KBM-7 (cell line): ENCODE measurements around the gene LAMA1.
"Not testable (repeated sequence)": the region's sequence is repeated elsewhere in the genome, so short reads cannot be mapped to it uniquely, and the experiment has no call there.

Source experiments
- DNase-seq: peaks from one replicate; pipeline ENCODE4 v3.0.0-alpha.2; 2015
- in situ Hi-C: fragments of 300-500 bp; cut with MboI; formaldehyde crosslinking; loops from 2 replicates; pipeline ENCODE4 v1.14.3; 2020; ENCODE audit warnings: low sequenced_read_pairs, low pct_unique_long_range_greater_than_20kb, mixed read lengths

LAMA1 gene, protein sequence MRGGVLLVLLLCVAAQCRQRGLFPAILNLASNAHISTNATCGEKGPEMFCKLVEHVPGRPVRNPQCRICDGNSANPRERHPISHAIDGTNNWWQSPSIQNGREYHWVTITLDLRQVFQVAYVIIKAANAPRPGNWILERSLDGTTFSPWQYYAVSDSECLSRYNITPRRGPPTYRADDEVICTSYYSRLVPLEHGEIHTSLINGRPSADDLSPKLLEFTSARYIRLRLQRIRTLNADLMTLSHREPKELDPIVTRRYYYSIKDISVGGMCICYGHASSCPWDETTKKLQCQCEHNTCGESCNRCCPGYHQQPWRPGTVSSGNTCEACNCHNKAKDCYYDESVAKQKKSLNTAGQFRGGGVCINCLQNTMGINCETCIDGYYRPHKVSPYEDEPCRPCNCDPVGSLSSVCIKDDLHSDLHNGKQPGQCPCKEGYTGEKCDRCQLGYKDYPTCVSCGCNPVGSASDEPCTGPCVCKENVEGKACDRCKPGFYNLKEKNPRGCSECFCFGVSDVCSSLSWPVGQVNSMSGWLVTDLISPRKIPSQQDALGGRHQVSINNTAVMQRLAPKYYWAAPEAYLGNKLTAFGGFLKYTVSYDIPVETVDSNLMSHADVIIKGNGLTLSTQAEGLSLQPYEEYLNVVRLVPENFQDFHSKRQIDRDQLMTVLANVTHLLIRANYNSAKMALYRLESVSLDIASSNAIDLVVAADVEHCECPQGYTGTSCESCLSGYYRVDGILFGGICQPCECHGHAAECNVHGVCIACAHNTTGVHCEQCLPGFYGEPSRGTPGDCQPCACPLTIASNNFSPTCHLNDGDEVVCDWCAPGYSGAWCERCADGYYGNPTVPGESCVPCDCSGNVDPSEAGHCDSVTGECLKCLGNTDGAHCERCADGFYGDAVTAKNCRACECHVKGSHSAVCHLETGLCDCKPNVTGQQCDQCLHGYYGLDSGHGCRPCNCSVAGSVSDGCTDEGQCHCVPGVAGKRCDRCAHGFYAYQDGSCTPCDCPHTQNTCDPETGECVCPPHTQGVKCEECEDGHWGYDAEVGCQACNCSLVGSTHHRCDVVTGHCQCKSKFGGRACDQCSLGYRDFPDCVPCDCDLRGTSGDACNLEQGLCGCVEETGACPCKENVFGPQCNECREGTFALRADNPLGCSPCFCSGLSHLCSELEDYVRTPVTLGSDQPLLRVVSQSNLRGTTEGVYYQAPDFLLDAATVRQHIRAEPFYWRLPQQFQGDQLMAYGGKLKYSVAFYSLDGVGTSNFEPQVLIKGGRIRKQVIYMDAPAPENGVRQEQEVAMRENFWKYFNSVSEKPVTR (N-terminal part only)

GRCh38 chr18:7117390-7118355 is at the start of gene LAMA1:
TSS of gene LAMA1 (minus strand) at chr18:7117797. CDS start at chr18:7117720, 77 bp downstream.
- no peak for DNase-seq
- in situ Hi-C loops = no loop called here

DNA sequence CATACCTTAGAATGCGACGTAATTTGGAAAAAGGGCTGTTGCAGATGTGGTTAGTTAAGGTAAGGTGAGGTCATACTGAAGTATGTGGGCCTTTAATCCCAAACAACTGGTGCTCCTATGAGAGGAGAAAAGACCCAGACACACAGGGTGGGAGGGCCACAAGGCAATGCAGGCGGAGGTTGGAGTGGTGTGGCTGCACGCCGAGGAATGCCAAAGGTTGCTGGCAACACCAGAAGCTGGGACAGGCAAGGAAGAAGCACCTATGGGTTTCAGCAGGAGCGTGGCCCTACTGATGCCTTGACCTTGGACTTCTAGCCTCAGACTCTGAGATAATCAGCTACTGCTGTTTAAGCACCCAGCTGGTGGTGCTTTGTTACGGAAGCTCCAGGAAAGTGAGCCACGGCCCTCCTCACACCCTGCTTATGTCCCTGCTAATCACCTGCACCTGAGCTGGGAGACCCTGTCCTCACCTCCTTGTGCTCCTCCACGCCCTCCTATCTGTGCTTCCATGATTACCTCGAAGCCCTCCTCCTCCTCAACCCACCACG is 48.3 kb upstream of the LAMA1 start:
- in situ Hi-C loops = loop anchor here (10.0 kb wide), 1 partner anchor 241 kb away; no protein-coding TSS in a partner anchor
- no peak for DNase-seq

GRCh38 chr18:7164323-7165004 is 46.9 kb upstream of the LAMA1 start:
- in situ Hi-C loops = loop anchor here (10.0 kb wide), 1 partner anchor 240 kb away; no protein-coding TSS in a partner anchor
- DNase-seq = no peak

GRCh38 chr18:7158216-7158615 is 40.6 kb upstream of the LAMA1 start:
- in situ Hi-C loops = no loop called here

GRCh38 chr18:7157760-7158159 is 40.2 kb upstream of the LAMA1 start:
- in situ Hi-C loops = no loop called here
- DNase-seq = no peak

More at GRCh38 chr18:7158216-7158615, 40.6 kb upstream of the LAMA1 start:
- no peak for DNase-seq

DNA sequence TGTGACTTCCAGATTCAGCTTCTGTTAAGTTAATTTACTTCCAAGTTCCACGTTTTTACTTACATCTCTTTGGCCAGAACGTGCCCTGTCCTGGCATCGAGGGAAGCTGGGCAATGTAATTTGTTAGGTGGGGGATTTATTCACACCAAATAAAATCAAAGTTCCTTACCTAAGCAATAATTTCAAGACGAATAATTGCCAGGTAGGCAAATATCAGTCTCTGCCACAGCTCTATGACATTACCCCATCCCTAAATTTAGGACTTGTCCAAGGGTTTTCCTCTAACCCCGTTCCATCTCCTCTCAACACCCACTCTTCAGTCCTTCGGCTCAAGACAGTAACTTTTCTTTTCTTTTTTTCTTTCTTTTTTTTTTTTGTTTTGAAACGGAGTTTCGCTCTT is 38.3 kb upstream of the LAMA1 start:
- no peak for DNase-seq
- in situ Hi-C loops = no loop called here

DNA sequence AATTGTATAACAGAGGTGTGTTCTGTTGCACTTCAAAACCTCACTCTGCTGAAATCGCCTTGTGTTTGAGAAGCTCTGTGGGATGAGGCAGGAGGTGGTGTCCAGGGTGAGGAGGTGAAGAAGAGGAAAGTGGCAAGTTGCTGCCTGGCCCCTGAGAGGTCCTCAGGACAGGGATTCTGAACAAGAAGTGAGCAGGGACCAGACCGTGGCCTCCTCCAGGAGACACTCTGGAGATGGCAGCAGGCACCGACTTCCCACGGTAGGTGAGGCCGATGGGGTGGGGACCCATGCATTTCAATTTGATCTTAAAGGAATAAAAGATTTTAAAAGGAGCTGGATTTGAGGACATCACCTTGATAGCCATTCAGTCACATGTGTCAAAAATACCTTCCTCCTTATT is 37.5 kb upstream of the LAMA1 start:
- DNase-seq = no peak
- in situ Hi-C loops = no loop called here

- in situ Hi-C loops = no loop called here
- DNase-seq = no peak
Observed at GRCh38 chr18:7152440-7152839, 34.8 kb upstream of the LAMA1 start.

DNA sequence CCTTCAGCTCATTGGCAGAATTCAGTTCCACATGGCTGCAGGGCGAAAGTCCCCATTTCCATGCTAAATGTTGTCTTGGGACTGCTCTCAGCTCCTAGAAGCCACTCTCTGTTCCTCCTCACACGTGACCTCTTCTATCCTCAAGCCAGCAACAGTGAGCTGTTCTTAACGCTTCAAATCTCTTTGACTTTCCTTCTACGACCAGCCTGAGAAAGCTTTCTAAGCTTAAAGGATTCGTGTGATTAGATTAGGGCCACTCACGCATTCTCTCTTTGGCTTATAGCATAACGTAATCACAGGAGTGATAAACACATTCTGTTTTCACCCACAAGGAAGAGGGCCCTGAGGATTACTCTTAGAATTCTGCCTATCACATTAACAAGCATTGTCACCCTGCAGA is 29.8 kb upstream of the LAMA1 start:
- in situ Hi-C loops = no loop called here

DNA sequence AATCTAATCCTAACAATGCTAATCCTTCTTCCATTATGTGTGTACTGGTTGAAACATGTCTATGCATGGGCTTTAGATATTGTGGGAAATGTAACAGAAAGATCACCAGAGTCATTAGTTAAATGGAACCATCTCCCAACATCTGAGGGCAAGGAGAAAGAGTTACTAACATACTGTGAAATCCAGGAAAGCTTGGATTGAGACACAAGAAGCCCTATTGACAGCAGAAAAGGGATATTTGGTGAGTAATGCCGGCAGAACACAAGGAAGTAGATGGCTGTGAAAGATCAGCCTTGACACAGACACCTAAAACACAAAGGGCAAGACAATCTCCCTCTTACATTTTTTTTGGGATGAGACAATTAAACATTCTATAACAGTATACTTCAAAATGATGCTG is 28.5 kb upstream of the LAMA1 start:
- in situ Hi-C loops = no loop called here

More for the DNA sequence above, 29.8 kb upstream of the LAMA1 start:
- DNase-seq = no peak

GRCh38 chr18:7144921-7145320 is 27.3 kb upstream of the LAMA1 start:
- DNase-seq, in situ Hi-C loops: not testable (repeated sequence)

More for the DNA sequence above, 28.5 kb upstream of the LAMA1 start:
- no peak for DNase-seq

GRCh38 chr18:7141287-7141686 is 23.7 kb upstream of the LAMA1 start:
- in situ Hi-C loops = no loop called here
- DNase-seq = no peak

DNA sequence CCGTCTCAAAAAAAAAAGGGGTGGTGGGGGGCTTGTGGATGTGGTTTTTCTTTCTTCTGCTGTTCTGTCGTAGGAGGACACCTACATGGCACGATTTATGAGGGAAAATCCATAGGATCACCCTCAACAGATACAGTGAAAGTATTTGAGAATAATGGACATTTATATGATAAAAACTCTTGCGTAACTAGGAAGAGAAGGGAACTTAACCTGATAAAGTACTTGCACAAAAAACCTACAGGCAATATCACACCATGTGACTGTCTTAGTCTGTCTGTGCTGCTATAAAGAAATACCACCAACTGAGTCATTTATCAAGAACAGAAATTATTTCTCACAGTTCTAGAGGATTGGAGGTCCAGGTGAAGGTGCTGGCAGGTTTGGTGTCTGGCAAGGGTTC is 21.8 kb upstream of the LAMA1 start:
- DNase-seq = no peak
- in situ Hi-C loops = no loop called here

- no peak for DNase-seq
- in situ Hi-C loops = no loop called here
Observed at GRCh38 chr18:7133181-7133580, 15.6 kb upstream of the LAMA1 start.

GRCh38 chr18:7132356-7133150 is 15.0 kb upstream of the LAMA1 start:
- in situ Hi-C loops = no loop called here
- DNase-seq = no peak

DNA sequence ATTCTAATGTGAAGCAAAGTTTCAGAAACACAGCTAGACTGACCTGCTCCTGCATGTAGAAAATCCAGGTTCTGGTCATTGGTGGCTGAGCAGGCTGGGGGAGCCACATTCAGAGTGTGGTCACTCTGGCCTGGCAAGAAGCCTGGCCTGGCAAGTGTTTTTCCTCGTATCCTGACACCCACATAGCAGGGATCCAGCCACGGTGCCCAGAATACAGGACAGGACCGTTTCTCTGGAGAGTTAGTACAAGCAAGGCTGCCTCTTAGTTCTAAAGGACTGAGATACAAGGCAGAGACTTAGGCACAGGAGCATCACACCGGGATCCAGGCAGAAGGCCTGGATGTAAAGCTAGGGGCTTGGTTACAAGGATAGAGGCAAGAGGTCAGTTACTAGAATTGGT is 4.8 kb upstream of the LAMA1 start:
- DNase-seq = no peak
- in situ Hi-C loops = no loop called here
